HG03469 (cell line): ENCODE measurements around the gene NEK9.
A peak's percentile ranks its signal among the peaks of the same experiment; 100 is the strongest.

Source experiments
- ATAC-seq: cut with Tn5 transposase; IDR thresholded peaks from one replicate; pipeline ENCODE4 v1.9.1; 2021; ENCODE audit warnings: mild to moderate bottlenecking, moderate library complexity, moderate number of reproducible peaks; ENCODE audit not compliant: unreplicated experiment

The NEK9 gene

DNA sequence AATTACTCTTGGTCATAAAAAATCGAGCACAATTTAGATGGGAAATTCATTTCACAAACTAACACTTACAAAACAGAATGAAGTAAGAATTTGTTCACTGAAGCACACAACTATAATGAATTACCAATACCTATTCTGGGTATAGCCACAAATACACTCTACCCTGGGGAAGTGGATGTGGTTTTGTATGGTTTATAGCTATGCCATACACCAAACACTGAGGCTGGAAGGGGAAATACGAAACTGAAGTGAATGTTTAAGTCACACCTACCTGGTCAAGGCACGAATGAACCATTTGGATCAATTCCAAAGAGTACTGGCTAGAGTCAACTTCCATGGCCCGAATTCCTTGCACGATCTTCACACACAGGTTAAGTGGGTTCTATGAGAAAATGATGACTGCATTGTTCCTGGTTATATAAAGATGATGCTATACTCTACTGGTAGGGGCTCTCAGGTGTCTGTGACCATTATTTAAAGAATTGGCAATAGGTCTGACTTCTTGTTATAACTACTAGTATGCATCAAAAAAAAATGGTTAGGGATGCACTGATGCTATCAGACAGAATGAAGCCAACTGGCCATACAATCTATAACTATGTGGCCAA is 12.8 kb downstream of the NEK9 start:
- no peak for ATAC-seq

DNA sequence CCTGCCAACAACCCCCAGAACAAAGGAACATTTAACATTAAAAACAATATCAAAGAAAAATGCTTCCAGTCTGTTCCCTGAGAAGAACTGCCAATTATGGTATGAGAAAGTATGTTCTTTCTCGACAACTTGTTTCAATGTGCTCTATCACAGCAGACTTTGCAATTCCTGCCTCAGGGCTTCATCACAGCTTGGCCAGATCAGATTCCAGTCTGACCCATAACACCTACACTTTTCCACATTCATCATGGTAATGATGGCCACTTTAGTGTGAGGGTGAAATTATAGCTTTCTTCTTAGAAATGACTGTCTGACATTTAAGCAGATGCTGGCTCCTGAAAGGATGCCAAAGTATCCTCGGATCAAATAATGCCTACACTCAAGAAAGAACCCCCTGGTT is 17.0 kb downstream of the NEK9 start:
- no peak for ATAC-seq

DNA sequence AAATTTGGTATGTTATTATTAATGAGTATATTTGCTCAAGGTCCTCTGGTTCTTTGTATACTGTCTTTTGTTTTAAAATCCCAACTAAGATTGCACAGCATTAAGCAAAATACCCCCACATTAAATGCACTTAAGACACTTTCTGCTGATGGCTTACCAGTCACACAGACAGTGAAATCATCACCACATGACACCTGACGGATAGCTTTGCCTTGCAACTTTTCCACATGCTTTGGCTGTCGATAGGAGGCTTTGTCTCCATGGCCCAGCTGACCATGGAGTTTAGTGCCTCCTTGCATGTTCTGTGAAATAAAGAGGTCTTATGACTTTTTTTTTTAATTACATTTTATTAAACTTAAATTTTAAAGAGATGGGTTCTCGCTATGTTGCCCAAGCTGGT is 19.7 kb downstream of the NEK9 start:
- ATAC-seq: no peak

DNA sequence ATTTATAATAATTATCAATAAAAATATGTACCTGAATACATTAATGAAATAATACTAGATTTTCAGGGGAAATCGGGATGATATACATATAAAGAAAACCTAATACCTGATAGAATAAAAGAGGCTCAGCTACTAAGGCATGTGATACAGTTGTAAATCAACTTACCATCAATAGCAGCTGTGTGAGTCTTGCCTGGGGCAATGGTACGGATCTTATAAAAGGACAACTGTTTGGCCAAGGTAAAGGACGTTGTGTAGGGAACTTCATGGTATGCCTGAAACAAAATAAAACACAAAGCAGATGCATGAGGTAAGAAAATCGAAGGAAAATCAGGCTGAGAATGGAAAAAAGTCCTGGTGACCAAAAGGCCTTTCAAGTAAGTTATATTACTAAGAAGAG is 25.4 kb downstream of the NEK9 start:
- no peak for ATAC-seq

DNA sequence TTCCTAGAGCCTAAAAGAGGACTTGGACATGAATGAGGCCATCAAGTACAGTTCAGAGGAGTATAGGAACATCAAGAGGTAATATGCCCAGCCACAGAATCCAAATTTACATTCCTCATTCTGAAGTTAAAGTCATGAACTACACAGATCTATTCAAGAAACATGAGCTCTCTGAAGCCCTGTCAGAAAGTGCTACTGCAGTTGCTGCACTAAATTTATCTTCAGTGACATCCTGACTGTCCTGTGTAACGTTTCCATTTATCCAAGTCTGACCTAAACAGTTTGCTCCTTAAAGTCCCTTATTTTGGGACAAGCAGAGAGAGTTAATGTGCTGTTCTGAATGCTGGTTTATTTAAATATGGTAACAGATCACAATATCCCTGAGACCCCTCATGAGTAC is 28.2 kb downstream of the NEK9 start:
- no peak for ATAC-seq

DNA sequence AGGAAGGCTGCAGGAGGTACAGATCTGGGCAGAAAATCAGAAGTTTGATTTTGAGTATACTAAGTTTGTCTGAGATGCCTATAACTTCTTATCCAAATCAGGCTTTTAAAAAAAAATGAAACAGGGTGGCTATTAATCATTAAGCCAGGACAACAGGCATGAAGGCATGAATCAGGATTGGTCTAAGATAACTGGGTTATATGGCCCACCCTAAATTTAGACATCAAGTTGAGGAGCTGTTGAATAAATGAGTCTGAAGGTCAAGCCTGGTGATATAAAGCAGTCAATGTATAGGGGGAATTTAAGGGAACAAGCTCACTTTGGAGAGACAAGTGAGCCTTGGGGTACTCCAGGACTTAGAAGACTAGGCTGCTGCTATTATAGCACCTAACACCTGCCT is 28.6 kb downstream of the NEK9 start:
- no peak for ATAC-seq

DNA sequence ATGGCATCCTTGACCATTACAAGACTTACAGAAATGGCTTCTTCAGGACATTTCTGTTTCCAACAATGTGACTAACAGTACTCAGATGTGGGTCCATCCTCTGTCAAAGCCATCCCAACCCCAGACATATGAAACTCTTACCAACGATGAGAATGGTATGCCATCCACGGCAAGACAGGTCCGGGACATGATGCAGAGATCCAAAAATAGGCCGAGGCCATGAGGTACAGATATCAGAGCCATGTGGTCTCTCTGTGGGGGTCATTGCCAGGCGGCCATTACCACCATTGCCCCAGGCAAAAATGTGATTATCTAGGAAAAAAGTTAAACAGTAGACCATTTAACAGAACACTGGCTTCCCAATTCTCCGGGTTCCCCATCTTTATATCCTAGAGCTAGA is 29.9 kb downstream of the NEK9 start:
- ATAC-seq: no peak

DNA sequence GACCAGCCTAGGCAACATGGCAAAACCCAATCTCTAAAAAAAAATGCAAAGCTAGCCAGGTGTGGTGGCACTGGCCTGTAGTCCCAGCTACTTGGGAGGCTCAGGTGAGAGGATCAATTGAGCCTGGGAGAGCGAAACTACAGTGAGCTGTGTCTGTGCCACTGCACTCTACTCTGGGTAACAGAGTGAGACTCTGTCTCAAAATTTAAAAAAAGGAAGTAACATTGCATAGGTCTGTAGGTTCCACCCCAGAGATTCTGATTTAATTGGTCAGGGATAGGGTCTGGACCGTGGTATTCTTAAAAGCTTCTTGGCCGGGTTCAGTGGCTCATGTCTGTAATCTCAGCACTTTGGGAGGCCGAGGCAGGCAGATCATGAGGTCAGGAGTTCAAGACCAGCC is 31.2 kb downstream of the NEK9 start:
- no peak for ATAC-seq

DNA sequence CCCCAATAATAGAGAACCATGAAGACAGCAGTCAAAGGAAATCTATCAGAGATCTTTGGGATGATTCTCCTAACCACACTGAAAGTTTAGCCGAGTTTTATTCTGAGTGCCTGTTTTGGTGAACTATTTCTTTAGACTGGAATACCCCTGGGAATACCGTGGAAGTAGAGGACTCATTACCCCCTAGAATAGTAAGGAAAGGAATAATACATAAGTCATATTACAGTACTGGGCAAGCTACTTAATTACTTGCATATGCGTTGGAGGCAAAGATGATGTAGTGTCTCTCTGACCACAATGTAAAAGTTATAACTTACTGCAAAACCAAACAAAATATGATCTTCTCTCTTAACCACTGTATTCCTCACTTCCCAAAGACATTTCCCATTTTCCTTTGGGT is 32.0 kb downstream of the NEK9 start:
- no peak for ATAC-seq

DNA sequence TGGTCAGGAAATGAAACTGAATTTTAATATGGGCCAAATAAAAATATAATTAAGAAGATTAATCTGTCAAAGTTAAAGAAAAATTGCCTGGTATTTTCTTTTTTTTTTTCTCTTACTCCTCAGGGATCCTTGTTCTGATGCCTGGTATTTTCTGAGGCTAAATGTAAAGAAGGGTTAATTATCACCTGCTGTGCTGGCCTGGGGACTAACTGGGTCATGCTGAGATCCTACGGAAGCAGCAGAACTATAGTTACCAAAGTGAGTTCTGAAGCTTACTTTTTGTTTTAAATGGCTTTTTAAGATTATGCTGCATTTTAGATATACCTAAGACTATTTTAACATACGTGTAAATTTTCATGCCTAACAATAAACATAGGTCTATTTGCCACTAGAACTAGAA is 34.1 kb downstream of the NEK9 start:
- no peak for ATAC-seq

DNA sequence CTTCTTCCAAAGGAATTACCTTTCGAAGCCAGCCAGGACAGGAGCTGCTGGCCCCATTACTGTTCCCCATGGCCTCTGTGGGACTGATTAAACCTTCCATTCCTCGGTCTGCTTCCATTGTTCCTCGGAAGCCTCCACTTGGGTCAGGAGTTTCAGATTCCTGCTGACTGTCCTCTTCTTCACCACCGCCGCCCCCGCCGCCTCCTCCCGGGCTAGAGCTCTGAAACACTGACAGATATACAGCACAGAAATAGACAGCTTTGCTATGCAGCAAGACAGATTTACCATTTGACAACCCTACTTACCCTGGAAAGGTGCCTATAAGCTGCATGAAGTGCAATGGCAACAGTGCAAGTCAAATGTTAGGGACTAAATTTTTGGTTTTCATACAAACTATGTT is 35.6 kb downstream of the NEK9 start:
- no peak for ATAC-seq

DNA sequence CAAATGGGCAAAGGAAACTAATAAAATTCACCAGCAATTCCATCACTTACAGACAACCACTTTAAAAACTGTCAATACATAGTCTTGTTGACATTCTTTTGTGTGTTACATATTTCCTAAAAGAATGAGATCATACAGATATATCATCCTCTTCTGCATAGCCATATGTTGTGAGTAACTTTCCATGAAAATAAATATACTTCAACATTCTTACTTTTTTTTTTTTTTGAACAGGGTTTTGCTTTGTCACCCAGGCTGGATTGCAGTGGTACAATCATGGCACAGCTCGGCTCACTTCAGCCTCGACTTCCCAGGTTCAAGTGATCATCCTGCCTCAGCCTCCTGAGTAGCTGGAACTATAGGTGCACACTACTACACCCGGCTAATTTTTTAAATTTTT is 36.5 kb downstream of the NEK9 start:
- no peak for ATAC-seq

DNA sequence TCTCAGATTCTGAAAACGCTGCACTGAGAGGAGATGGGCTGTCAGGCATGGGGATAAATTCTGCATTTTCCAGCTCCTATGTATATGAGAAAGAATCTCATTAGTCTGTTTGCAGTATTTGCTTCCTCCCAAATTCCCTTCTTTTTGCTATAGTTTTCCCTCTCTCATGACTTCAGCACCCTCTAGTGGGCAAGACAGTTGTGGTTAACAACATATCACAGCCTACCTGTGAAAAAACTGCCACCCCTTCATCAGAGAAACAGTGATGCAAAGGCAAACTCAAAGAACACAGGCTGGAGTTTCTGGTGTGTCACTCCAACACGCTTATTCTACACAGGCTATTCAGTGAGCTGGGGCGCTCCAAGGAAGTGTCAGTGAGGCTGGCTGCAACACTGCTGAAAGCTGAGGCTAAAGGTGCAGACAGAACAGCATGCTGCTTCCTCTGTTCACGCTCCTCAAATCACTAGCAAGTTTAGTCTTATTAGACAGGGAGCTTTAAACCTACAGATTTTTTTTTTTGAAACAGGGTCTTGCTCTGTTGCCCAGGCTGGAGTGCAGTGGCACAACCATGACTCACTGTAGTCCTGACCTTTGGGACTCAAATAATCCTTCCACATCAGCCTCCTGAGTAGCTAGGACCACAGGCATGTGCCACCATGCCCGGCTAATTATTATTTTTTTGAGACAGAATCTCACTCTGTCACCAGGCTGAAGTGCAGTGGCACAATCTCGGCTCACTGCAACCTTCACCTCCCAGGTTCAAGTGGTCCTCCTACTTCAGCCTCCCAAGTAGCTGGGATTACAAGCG is 38.1 kb downstream of the NEK9 start:
- no peak for ATAC-seq

DNA sequence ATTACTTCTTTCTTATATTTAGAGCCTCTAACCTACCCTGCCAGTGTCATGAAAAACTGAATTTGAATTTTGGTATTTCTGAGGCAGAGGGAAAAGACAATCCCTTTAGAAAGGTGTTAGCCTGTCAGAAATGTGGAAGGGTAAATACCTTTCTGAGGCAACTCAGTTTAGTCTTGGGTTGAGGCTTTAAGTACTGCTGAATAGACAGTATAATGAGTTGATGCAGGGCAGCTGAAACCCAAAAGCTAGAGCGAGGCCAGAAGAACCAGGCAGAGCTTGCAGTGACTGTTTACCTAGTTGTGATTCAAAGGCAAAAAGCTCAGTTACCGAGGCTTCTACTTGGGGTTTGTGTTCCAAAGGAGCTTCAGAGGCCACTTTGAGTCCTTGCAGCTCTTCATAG is 38.7 kb downstream of the NEK9 start:
- no peak for ATAC-seq

DNA sequence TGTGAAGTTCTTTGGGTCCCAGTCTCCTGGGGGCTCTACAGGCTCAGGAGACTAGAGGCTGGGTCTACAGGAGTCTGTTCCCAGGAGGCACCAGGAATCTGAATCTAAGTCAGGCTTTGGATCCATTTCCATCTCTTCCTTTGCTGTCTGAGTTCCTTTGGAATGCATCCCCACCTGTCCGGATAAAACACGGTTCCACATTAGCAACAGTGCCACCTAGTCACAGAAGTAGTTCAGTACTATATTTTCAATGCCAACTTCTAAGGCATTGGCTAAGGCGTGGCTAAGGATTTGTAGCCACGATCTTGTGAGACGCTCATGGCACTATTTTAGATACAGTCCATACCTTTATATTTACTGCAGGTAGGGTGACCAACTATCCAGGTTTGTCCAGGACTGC is 42.3 kb downstream of the NEK9 start:
- no peak for ATAC-seq

DNA sequence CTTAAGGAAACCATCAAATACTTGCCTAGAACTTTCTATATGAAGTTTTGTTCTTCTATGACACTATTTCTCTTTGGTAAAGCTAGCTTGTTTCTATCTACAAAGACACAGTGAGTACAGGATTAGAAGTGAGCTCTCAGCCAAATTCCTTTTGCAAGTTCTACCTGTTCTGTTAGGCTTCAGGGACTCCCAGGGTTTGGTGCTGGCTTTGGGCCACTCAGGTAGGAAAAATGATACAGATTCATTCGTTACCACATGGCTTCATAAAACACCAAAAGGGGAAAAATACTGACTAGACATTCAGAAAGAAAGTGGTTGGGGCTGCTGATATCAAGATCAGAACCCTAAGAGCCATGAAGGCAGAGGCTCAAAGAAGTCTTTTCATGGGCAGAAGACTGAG is 43.6 kb downstream of the NEK9 start:
- no peak for ATAC-seq

DNA sequence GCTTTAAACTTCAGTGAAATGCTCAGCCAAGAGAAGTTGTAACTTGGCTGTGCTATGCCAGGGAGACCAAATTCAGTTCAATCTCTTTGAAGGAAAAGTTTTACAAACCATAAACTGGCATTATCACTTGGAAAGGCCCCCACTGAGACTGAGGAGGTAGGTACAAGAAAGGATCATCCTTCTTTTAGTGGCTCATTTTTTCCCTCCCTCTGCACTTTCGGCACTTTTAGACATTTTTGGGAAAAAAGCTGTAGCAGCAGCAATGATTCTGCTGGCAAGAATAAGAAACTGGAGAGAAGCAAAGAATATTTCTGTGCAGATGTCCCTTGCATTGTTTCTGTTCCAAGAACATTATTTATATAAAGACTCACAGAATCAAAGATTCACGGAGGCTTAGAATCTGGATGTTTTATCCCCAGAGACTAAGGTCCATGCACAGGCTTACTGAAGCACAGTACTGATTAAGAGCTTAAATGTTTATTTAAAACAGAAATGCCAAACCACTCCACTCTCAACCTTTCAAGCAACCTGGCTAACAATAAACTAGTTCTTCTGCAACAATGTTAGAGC is 45.1 kb downstream of the NEK9 start:
- no peak for ATAC-seq

DNA sequence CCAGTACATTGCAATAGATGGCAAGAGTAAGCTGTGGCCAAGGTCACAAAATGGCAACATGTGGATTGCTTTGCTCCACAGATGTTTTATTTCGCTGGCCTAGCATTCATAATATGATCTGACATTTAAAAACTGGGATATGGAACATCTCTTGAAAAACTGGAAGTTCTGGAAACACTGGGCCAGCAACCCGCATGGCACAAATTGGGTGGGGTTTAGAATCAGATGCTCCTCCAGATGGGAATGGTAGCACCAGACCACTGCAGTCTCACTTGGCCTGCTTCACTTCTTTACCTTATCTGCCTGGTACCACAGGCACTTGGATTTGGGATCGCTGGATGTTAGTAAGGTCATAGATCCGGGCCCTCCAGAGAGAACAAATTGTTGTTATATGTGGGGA is 47.3 kb downstream of the NEK9 start:
- no peak for ATAC-seq

DNA sequence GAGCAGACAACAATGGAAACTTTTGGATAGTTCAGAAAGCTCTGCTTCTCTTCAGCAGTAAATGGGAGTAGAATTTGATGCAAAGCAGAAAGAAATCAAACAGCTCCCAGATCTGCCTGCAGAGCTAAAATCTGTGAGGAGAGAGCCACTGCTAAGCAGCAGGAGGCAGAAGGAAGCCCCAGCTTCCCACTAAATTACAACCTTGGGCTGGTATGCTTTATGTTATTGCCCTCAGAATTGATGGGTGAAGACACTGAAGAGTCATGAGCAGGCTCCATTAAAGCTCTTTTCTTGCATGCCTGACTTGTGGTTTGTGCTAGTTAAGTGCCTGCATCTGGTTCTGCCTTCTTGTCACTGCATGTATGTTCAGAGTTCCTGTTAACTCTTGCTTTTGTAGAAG is 49.1 kb downstream of the NEK9 start:
- ATAC-seq: no peak

DNA sequence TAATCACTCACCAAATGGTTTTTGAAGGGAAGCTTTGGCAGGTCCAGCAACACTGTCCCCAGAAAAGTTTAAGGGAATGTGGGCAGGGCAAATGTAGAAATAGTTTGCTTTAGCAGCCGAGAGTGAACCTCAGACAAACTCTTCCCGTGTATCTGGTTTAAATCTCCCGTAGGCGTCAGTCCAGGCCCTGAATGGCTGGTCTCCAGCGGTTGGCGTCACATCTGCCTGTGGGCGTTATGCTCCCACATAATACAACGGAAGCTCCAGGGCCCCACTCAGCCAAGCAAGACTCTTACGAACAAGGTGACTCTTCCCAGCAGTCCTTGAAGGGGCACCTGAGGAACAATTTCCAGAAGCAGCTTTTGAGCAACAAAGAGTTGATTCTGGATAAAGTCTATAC is 56.5 kb downstream of the NEK9 start:
- no peak for ATAC-seq

DNA sequence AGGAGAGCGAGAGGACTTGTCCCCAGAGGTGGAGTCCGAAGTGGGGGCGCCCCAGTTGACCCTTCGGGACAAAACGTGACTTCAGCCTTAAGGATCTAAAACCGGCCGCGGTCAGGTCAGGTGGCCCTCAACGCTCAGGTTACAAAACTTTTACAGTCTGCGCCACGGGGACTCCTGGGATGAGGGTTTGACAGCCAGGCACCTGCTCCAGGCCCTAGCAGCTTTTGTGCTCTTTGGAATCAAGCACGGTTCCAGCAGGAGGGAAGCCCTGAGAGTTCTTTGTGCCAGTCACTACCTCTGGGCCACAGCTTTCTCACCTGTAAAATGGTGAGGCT is 57.1 kb downstream of the NEK9 start:
- no peak for ATAC-seq

DNA sequence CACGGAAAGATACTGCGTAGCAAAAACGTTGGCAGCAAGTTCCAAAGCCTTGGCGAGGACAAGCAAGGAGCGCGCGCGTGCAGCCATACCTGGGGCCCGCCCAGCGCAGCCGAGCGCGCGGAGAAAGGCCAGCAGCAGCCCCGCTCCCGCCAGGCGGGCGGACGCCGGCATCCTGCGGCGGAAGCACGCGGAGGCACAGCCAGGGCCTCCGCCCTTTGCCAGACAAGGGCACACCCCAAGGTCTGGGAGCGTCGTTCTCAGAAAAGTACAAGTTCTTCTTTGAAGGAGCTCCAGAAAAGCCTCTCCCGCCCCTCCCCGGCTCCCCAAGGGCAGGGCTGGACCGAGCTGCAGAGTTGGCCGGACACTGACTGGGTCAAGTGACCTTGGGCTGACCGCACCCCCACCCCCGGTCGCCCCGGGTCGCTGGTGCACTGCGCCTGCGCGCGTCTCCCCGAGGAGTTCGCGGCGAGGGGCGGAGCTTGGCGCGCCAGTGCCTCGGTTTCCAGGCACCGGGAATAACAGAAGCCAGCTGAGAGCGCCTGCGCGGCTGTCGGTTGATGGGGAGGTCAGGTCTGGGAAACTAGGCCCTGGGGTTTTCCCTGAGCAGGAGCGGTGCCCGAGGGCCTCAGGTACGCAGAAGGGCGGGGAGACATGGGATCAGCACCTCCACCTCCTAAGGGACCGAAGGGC is 57.6 kb downstream of the NEK9 start, which contains the start of gene ZC2HC1C:
Gene ZC2HC1C, plus strand, starts transcription at position 521 of the 690 bp plus-strand sequence. CDS start 933 bp downstream, outside the sequence.
- peak; percentile 48 for ATAC-seq
